ENCODE results near the gene HESX1. TPM values are rescaled to one million over a fixed set of nuclear protein-coding genes. Genes with fewer than 3 reads are reported as not detected.

The HESX1 gene
- total and polyA plus RNA-seq, 4 donors, result 0.17 to 0.52 (median 0.34) TPM

DNA sequence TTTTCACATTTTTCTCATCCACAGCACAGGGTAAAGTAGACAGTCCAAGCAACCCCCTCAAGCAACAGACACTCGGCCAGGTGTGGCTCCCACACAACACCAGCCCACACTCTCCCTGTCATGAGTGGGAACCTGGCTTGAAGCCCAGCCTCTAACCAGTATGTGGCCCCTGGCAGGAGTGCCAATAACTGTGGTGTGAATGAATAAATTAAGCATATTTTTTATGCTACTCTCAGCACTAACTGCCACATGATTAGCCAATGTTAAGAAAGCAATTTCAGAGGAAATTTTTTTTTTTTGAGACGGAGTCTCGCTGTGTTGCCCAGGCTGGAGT lies 44.5 kb downstream of the HESX1 start:
- H3K27ac ChIP-seq (ENCODE audit: low read depth in 1 of 2, low read length in 2 of 2), result no peak overlapping the region
- H3K4me3 ChIP-seq (ENCODE audit: low read depth in 1 of 3, low read length in 3 of 3), result no peak overlapping the region
- H3K4me1 ChIP-seq (ENCODE audit: control insufficient read depth in 4 of 4, insufficient read depth in 4 of 4, low read length in 3 of 4), result no peaks in the 10 kb centered on the region
- no peak overlapping the region for H3K9ac ChIP-seq (ENCODE audit: low read depth in 1 of 2, low read length in 2 of 2)
- H3K36me3 ChIP-seq (ENCODE audit: control insufficient read depth in 4 of 4, insufficient read depth in 3 of 4, low read depth in 1 of 4, low read length in 3 of 4), result no peaks in the 10 kb centered on the region
- TF ChIP-seq FOXA1 (IDR thresholded peaks at IDR 0.05) (no peak), YY1 (IDR thresholded peaks at IDR 0.05) (no peak), SP1 (IDR thresholded peaks at IDR 0.05) (no peak), EGR1 (IDR thresholded peaks at IDR 0.05; ENCODE audit: low read depth in 2 of 2) (no peak), TAF1 (conservative IDR thresholded peaks at IDR 0.05) (no peak), ATF3 (IDR thresholded peaks at IDR 0.05) (no peak), RXRA (IDR thresholded peaks at IDR 0.05) (no peak), HNF4G (IDR thresholded peaks at IDR 0.05) (no peak), GABPA (IDR thresholded peaks at IDR 0.05 in 1 of 2, conservative IDR thresholded peaks at IDR 0.05 in 1 of 2) (no peak), HNF4A (conservative IDR thresholded peaks at IDR 0.05) (no peak), RAD21 (IDR thresholded peaks at IDR 0.05) (no peak), CTCF (IDR thresholded peaks at IDR 0.05; ENCODE audit: low read depth, low read length, missing input control) (no peak)
- TF ChIP-seq, protein P1, sequence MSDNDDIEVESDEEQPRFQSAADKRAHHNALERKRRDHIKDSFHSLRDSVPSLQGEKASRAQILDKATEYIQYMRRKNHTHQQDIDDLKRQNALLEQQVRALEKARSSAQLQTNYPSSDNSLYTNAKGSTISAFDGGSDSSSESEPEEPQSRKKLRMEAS (IDR thresholded peaks at IDR 0.05), result no peak
- DNase-seq (ENCODE audit: low spot score), result no peak
- 91% methylated on average over 3 of the region's 3 CpGs for WGBS
- no peaks in the 10 kb centered on the region for H3K9me3 ChIP-seq (ENCODE audit: control insufficient read depth in 4 of 4, low read length in 3 of 4)
- no peaks in the 10 kb centered on the region for H3K27me3 ChIP-seq (ENCODE audit: control insufficient read depth in 4 of 4, insufficient read depth in 4 of 4, low read length in 3 of 4)

- 76% methylated on average over 15 of the region's 15 CpGs for WGBS
- TF ChIP-seq YY1 (IDR thresholded peaks at IDR 0.05) (no peak), ZBTB33 (IDR thresholded peaks at IDR 0.05) (no peak), GABPA (IDR thresholded peaks at IDR 0.05 in 1 of 2, conservative IDR thresholded peaks at IDR 0.05 in 1 of 2) (no peak), FOXA1 (IDR thresholded peaks at IDR 0.05) (no peak), NR2F2 (IDR thresholded peaks at IDR 0.05) (no peak), HNF4G (IDR thresholded peaks at IDR 0.05) (no peak), CTCF (IDR thresholded peaks at IDR 0.05; ENCODE audit: low read depth, low read length, missing input control) (no peak), JUND (IDR thresholded peaks at IDR 0.05) (no peak), TAF1 (conservative IDR thresholded peaks at IDR 0.05) (no peak)
- no peak for DNase-seq (ENCODE audit: low spot score)
Observed at GRCh38 chr3:57154470-57155309, 45.1 kb downstream of the HESX1 start.

More at GRCh38 chr3:57154470-57155309, 45.1 kb downstream of the HESX1 start:
- Histone ChIP-seq H3K36me3 (ENCODE audit: control insufficient read depth in 4 of 4, insufficient read depth in 3 of 4, low read depth in 1 of 4, low read length in 3 of 4) (no peaks in the 10 kb centered on the region), H3K4me3 (ENCODE audit: low read depth in 1 of 3, low read length in 3 of 3) (no peak overlapping the region), H3K27me3 (ENCODE audit: control insufficient read depth in 4 of 4, insufficient read depth in 4 of 4, low read length in 3 of 4) (no peaks in the 10 kb centered on the region), H3K27ac (ENCODE audit: low read depth in 1 of 2, low read length in 2 of 2) (no peak overlapping the region), H3K4me1 (ENCODE audit: control insufficient read depth in 4 of 4, insufficient read depth in 4 of 4, low read length in 3 of 4) (no peaks in the 10 kb centered on the region), H3K9me3 (ENCODE audit: control insufficient read depth in 4 of 4, low read length in 3 of 4) (no peaks in the 10 kb centered on the region), H3K9ac (ENCODE audit: low read depth in 1 of 2, low read length in 2 of 2) (no peak overlapping the region)

Measured in liver (tissue), 9 donors.